ENCODE data around the gene DNLZ.

DNA sequence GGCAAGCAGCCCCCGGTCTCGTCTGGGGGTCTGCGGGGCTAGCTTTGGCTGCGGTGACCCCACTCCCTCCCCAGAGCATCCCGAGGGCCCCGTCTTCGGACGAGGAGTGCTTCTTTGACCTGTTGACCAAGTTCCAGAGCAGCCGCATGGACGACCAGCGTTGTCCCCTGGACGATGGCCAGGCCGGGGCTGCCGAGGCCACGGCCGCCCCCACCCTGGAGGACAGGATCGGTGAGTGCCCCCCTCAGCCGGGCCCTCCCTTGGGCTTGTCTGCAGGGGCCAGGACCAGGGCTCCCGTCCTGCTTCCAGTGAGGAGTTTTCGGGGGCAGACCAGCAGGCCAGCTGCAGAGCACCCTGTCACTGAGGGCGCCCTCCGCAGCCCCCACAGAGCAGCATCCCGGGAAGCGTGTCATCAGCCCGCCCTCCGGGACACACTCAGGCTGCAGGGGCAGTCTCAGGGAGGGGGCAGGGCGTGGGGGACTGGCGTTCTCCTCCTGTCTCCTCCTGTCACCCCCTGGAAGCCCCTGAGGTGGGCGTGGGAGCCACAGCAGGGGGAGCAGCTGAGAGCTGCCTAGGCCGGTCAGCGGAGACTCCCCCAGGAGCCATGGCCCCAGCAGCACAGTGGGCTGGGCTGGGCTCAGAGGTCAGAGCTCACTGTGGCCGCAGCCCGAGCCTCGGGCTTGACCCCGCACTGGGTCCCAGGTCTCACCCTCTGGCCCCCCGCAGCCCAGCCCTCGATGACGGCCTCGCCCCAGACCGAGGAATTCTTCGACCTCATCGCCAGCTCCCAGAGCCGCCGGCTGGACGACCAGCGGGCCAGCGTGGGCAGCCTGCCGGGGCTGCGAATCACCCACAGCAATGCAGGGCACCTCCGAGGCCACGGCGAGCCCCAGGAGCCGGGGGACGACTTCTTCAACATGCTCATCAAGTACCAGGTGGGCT lies 7.7 kb downstream of the DNLZ start:
- TF ChIP-seq, protein P1, sequence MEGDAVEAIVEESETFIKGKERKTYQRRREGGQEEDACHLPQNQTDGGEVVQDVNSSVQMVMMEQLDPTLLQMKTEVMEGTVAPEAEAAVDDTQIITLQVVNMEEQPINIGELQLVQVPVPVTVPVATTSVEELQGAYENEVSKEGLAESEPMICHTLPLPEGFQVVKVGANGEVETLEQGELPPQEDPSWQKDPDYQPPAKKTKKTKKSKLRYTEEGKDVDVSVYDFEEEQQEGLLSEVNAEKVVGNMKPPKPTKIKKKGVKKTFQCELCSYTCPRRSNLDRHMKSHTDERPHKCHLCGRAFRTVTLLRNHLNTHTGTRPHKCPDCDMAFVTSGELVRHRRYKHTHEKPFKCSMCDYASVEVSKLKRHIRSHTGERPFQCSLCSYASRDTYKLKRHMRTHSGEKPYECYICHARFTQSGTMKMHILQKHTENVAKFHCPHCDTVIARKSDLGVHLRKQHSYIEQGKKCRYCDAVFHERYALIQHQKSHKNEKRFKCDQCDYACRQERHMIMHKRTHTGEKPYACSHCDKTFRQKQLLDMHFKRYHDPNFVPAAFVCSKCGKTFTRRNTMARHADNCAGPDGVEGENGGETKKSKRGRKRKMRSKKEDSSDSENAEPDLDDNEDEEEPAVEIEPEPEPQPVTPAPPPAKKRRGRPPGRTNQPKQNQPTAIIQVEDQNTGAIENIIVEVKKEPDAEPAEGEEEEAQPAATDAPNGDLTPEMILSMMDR (IDR thresholded peaks at IDR 0.05): no peak
- TF ChIP-seq EZH2 (IDR thresholded peaks at IDR 0.05; ENCODE audit: borderline replicate concordance, insufficient read depth, low read depth, low read length, poor library complexity, severe bottlenecking): no peak
